HL-60 (cell line): ENCODE results near the gene KCNMA1.

Experiments used
- DNase-seq, 2 experiments: peaks; one replicate each; pipeline ENCODE4 v3.0.0-alpha.2; 2010 to 2020; ENCODE audit warnings: low read depth in 1 of 2, low spot score in 1 of 2
- H3K27ac ChIP-seq: fragments of 250-450 bp; sonication (Bioruptor Pico); replicated peaks from 2 replicates; pipeline ENCODE4 v1.5.1; 2020; ENCODE audit warnings: mild to moderate bottlenecking, moderate library complexity
- H3K27me3 ChIP-seq: fragments of 250-450 bp; sonication (Bioruptor Pico); 2 replicates; pipeline ENCODE4 v1.5.1; 2021; ENCODE audit warnings: mild to moderate bottlenecking, moderate library complexity; ENCODE audit not compliant: insufficient read depth, poor library complexity, severe bottlenecking
- H3K4me3 ChIP-seq: replicated peaks from 2 replicates; pipeline ENCODE4 v1.5.1; 2011; ENCODE audit warnings: mild to moderate bottlenecking, control low read depth, low read length; ENCODE audit not compliant: insufficient read depth
- CTCF ChIP-seq: IDR thresholded peaks from one replicate; pipeline ENCODE4 v1.5.1; 2011; ENCODE audit warnings: low read length, control low read depth, inconsistent platforms; ENCODE audit not compliant: insufficient read depth
- GABPA ChIP-seq: IDR thresholded peaks from 2 replicates; pipeline ENCODE4 v1.6.1; 2012; ENCODE audit warnings: low read depth
- POLR2AphosphoS5 ChIP-seq: IDR thresholded peaks from 2 replicates; pipeline ENCODE4 v1.6.1; 2012; ENCODE audit warnings: low read depth
- REST ChIP-seq: IDR thresholded peaks from 2 replicates; pipeline ENCODE4 v1.6.1; 2012; ENCODE audit warnings: low read depth; ENCODE audit not compliant: insufficient replicate concordance
- SPI1 ChIP-seq: IDR thresholded peaks from 2 replicates; pipeline ENCODE4 v1.6.1; 2012; ENCODE audit warnings: low read depth, mild to moderate bottlenecking, borderline replicate concordance

KCNMA1 gene

GRCh38 chr10:77603534-77603927 lies 34.1 kb downstream of the KCNMA1 start:
- TF ChIP-seq GABPA (no peak), SPI1 (no peak), POLR2AphosphoS5 (no peak), REST (no peak), CTCF (no peak)
- Histone ChIP-seq H3K27me3 (no peaks in the 10 kb centered on the region), H3K4me3 (no peak overlapping the region), H3K27ac (no peak overlapping the region)
- no peak for DNase-seq

GRCh38 chr10:77602913-77603533 lies 34.6 kb downstream of the KCNMA1 start:
- Histone ChIP-seq H3K27ac (no peak overlapping the region), H3K27me3 (no peaks in the 10 kb centered on the region), H3K4me3 (no peak overlapping the region)
- DNase-seq: no peak
- TF ChIP-seq SPI1 (no peak), GABPA (no peak), CTCF (no peak), POLR2AphosphoS5 (no peak), REST (no peak)

GRCh38 chr10:77602231-77602912 lies 35.2 kb downstream of the KCNMA1 start:
- TF ChIP-seq CTCF: no peak
- no peak overlapping the region for H3K4me3 ChIP-seq
- DNase-seq: no peak
- H3K27ac ChIP-seq: no peak overlapping the region
- H3K27me3 ChIP-seq: no peaks in the 10 kb centered on the region

GRCh38 chr10:77601488-77601887 lies 36.1 kb downstream of the KCNMA1 start:
- Histone ChIP-seq H3K27me3 (no peaks in the 10 kb centered on the region), H3K4me3 (no peak overlapping the region), H3K27ac (no peak overlapping the region)
- TF ChIP-seq CTCF: no peak
- no peak for TF ChIP-seq SPI1
- no peak for TF ChIP-seq GABPA
- no peak for DNase-seq
